GM18508 (cell line): ENCODE measurements around the gene RBM20.

Source experiments
- ATAC-seq: cut with Tn5 transposase; IDR thresholded peaks from one replicate; pipeline ENCODE4 v1.9.1; 2021; ENCODE audit warnings: moderate number of reproducible peaks; ENCODE audit not compliant: insufficient read depth, unreplicated experiment

The RBM20 gene

GRCh38 chr10:110822035-110822711 lies 178.0 kb downstream of the RBM20 start:
- ATAC-seq: no peak

DNA sequence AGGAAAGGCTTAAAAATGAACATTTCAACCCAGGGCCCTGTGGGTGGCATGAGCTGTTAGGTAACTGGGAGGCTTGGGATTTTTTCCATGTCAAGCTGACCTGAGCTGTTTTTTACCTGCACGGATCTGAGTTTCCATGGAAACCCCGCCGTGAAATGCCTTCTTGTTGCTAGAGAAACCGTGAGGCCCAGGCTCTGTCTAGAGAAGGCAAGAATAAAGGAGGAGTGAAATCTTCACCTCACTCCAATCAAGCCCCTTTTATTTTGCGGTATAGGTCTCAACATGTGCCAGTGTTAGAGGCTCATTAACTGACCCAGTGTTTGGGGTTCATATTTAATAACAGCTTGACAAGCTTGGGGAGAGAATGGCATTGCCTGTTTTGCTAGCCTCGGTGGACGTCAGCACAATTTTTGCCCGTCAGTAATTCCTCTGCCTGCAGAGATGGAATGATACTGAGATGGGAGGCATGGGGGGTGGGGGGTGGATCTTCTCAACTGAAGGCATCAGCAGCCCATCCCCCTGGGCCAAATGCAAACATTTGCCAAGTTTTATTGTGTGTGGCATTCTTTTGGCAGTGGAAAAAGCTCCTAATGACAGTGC lies 178.7 kb downstream of the RBM20 start:
- ATAC-seq: no peak

DNA sequence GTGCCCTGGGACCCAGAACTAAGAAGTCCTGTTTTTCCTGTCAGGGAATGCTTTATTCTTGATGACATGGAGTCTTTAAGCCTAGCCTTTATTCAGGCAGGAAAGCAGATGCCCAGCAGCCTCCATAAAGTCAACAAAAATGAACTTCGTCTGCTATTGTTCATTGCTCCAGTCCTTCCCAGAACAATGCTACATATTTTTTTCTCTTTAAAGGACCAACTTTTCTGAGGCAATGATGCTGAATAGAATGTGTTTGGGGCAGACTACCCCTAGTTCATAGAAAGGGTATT lies 180.0 kb downstream of the RBM20 start:
- no peak for ATAC-seq

DNA sequence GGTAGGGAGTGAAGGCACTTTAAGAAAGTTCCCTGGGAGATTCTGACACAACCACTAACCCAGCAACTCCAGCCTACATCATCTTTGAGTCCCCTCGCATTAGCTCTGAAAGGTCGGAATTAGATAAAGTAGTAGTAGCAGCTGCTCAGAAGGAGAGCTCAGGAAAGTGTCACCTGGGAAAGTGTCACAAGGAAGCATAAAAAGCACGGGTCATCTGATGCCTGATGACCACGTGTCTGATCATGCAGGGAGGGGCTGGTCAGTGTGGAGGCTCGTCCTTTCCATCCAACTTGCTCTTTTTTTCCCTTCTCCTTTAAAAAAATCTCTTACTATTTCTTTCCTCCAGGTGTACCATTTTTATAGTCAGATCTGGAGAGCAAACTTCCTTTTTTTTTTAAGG lies 180.5 kb downstream of the RBM20 start:
- no peak for ATAC-seq

DNA sequence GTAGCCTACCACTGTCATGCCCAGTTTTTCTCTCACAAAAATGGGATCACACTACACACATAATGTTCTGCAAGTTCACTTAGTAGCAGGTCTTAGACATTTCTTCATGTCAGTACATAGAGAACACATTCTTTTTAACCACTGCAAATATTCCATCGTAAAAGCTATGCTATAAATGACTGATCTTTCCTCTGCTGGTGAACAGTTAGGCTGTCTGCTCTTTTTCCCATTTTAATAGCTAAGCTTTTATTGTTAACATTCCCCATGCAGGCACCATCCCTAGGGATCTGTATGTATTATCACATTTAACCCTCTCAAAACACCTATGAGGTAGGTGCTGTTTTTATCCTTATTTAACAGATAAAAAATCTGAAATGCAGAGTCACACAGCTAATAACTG lies 181.4 kb downstream of the RBM20 start:
- ATAC-seq: no peak

GRCh38 chr10:110827410-110827809 lies 183.3 kb downstream of the RBM20 start:
- ATAC-seq: no peak

DNA sequence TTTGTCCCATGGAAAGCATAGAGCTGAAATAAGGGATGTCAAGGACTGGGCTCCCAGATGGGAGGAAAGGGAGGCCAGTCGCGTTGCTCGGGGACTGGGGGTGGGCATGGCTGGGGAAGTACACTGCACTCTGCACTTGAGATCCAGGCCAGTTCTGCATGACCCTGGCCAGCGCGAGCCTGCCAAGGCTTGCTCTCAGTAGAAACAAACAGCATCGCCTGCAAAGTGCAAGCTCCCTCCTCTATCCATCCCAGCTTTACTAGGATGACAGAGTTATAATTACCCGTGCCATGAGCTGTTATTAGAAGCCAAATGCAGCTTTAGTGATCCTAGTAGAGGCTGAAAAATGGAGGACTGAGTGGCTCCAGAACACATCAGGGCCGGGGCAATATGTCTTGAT lies 183.7 kb downstream of the RBM20 start:
- no peak for ATAC-seq

DNA sequence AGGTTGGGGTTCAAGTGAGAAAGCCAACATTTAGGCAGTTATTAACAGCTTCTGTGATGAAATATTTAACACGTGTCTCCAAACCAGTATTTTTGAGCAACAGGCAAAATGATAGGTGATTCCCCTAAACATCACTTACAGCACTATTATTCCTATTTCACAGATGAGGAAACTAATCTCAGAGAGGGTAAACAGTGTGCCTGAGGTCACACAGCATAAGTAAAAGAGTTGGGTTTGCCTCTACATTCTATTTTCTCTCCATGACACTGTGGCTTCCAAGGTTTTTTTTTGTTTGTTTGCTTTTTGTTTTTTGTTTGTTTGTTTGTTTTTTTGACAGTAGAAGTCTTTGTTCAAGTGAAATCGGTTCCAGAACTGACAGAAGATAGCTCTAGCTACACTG lies 184.4 kb downstream of the RBM20 start:
- no peak for ATAC-seq

- ATAC-seq: no peak
Measured at GRCh38 chr10:110829721-110830410, 185.7 kb downstream of the RBM20 start.

- no peak for ATAC-seq
Measured at GRCh38 chr10:110833234-110833940, 189.3 kb downstream of the RBM20 start.

DNA sequence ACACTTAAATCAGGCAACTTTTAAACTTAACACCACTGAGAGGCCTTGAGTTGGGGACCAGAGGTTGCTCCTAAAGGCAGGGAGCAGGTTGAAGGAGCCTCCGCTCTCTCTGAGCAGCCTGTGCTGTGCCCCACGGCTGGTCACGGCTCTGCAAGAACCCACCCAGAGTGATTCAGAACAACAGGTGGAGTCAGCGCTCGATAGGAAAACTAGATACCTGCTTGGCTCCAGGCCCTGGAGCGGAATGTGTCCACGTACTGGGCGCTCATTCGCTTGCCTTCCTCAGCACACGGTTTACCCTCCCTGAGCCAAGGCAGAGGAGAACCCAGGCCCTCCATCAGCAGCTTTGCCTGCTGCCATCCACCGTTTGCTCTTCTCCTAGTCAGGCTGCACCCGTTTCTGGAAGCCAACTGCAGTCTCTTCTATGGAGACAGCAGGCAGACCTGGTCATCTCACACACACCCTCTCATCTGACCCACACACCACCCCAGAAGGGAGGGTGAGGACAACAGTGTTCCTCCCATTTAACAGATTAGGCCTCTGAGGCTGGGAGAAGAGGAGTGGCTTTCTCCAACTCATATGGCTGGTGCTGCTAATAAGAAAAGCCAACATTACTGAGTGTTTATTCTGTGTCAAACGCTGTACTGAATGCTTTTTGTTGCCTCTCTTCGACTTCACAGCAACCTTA lies 189.9 kb downstream of the RBM20 start:
- ATAC-seq: no peak

DNA sequence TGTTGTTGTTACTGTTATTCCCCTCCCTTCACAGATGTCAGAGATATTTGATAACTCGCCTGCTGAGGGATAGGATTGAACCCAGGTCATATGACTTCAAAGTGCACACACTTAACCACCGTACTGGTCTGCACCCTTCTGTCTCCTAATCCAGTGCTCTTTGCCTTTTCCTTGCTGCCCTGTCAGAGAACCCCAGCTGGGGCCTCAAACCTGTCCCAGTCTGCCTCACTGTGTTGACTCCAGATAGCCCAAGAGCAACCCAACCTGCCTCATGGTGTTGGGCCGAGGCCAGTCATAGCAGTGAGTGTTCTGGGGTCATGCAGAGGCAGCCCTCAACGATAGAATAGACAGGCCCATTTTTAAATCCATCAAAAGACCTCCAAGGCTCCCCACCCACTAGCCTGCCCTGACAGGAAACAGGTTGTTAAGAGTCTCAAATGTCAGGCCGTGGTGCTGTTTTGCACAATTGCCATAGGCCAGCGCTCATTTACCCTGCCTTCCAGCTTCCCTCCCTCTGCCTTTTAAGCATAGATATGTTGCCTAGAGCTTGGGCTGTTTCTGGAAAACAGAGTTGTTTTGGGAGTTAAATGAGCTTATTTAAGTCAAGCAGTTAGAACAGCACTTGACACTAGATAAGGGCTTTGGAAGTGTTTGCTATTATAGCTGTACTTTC lies 190.6 kb downstream of the RBM20 start:
- ATAC-seq: no peak

DNA sequence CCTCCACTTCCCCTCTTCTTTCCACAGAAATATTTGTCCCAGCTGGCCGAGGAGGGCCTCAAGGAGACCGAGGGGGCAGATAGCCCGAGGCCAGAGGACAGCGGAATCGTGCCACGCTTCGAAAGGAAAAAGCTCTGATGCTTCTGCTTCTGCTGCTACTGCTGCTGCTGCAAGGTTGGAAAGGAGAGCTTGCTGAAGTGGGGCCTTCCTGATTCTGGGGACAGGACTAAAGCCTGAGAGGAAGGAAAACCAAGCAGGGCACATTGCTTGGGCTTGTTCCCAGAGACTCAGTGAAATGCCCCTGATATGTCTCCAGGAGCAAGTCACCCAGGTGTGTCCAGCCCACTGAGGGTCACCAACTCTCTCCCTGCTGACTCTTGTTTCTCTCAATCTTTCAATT lies 191.7 kb downstream of the RBM20 start:
- no peak for ATAC-seq

DNA sequence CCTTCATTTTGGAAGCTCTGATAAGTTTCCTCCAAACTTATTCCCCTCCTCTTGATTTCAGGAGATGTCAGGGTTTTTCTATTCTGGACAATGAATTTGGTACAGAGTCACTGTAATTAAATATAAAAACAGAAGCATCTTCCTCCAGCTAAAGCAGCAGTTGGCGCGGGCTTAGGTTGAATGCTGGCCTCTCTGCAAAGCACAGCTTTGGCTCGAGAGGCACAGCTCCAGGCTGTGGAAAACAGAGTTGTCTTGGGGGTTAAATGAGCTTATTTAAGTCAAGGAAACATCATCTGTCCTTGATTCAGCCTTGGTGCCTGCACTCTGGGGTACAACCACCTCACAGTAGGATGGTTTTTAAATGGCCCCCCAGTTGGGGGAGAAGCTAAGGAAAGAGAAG lies 192.6 kb downstream of the RBM20 start:
- ATAC-seq: no peak

- no peak for ATAC-seq
Measured at GRCh38 chr10:110837418-110838171, 193.5 kb downstream of the RBM20 start.

- ATAC-seq: no peak
Measured at GRCh38 chr10:110840225-110840922, 196.2 kb downstream of the RBM20 start.

DNA sequence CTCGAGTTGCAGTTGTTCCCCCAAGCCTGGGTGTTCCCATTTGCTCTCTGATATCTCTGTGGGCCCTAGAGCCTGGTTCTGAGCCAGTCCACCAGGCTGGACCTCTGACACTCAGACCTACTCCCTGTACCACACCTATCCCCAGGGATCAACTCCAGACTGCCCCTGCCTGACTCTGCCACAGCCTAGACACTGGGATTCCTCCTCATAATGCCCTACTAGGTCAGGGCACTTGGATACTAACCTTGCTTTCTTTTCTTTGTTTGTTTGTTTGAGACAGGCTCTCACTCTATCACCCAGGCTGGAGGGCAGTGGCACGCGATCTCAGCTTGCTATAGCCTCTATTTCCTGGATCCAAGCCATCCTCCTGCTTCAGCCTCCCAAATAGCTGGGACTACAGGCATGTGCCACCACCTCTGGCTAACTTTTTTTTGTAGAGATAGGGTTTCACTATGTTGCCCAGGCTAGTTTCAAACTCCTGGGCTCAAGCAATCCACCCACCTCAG lies 196.8 kb downstream of the RBM20 start:
- ATAC-seq: no peak

DNA sequence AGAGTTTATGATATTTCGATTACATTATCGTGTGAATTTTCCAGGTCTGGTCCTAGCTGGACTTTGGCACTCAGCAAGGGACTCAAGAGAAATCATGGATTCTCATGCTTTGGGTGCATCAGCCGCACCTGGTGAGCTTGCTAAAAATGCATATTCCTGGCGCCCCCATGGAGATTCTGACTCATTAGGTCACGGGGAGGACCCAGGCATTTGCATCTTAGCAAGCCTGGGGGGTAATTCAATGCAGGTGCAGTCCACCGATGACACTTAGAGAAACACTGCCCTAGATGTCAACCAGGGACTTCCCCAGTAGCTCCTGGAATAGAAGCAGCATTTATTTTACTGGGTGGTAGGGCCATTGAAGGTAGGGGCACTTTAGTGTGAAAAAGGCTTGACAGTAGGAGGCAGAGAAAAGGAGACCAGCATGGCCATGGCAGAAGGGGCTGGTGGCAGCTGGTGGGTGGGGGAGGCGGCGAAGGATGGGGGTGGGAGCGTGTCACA lies 197.7 kb downstream of the RBM20 start:
- ATAC-seq: peak; percentile 62
